NCI-H526 treated with DMSO at 0.1 percent for 48 hours (cell line): ENCODE results near the gene C1orf146.
"Not testable (repeated sequence)": the region's sequence is repeated elsewhere in the genome, so short reads cannot be mapped to it uniquely, and the experiment has no call there.

Experiments used
- DNase-seq: peaks from one replicate; lab custom pipeline; 2025; lab: John Stamatoyannopoulos, UW

Gene C1orf146, protein sequence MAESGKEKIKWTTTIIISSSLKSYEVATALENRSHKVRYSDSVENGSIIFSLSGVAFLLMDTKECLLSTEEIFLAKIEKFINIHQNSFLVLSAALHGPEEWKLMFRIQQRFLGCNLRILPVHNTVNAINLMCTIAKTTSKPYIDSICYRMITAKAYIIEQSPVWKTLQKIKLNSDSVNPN

DNA sequence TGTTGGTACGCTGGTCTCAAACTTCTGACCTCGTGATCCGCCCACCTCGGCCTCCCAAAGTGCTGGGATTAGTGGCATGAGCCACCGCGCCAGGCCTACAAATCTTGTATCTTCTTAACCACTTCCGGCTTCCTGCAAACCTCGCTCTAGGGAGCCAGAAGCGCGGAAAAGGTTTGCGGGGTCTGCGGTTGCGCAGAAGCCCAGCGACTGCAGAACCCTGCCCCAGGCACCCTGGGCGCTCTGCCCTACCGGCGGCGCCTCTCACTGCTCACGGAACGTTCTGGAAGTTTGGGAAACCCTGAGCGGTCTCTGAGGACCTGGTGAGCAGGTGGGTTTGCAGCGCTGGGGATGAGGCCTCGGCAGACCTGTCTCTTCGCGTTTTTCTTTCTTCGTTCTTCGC, at the start of gene C1orf146:
C1orf146 (plus strand) TSS at position 195 of the 400 bp plus-strand sequence. CDS start 13,506 bp downstream, outside the sequence.
- DNase-seq, result no peak

DNA sequence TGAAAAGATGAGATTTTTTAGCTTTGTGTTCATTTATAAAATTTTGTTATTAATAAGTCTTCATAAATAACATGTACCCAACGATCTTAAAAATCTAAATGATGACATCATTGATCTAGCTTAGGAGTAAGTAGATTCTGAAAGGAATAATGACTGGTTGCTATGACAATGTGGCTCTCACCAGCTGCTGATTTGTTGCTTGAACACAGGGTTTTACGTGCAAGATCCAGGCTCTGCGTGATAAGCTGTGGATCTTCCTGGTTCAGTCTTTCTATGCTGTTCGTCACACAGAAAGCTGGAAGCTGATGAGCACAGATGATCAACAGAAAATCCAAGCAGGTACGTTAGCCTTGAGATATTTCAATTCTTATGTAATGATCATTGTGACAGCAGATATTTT, 49.1 kb upstream of the C1orf146 start:
- no peak for DNase-seq

DNA sequence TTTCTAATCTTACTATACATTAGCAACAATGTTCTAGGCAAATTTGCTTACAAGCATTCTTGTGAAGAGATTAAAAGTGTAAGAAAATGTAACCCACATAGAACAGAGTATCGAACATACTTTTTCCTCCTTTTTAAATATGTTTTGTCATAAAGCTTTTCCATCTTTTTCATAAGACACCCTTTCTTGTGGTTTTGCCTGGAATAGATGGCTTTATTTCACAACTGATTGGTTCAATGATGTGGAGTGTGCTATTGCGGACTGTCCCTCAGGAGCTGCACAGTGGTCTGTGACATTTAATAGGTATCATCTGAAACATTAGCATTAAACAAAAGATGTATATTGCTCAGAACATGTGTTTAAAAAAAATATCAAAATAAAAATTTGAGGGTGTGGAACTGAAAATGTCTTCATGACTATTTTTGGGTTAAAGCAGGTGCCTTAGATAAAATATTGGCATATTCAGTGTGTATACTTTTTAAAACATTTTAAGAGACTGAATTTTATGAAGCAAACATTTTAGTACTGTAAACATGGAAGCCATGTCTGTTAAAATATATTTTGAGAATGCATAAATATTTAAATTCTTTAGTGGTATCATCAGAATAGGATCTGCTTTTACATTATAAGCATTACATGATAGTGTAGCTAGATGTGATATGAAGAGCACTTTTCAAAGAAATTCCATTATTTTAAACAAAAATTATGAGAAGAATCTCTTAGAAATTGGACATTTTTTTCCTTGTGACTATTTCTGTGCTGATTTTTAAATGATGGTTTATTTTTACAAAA, 48.3 kb upstream of the C1orf146 start:
- no peak for DNase-seq

DNA sequence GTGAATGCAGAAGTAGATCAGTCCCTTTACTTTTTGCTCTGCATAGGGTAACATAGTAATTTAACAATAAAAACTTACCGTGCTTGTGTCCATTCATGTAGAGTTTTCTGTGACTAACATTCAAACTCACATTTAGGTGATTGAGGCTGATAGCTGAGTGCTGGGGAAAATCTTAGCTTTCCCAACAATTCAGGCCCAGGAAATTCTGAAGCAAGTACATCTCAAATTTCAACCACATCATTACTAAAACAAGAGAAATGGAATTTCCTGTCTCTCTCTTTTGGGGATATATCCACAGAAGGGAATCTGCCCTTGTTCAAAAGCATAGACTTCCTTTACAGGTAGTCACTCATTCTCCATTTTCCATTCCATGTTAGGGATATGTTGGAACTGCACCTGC, 33.1 kb upstream of the C1orf146 start:
- DNase-seq, result no peak

DNA sequence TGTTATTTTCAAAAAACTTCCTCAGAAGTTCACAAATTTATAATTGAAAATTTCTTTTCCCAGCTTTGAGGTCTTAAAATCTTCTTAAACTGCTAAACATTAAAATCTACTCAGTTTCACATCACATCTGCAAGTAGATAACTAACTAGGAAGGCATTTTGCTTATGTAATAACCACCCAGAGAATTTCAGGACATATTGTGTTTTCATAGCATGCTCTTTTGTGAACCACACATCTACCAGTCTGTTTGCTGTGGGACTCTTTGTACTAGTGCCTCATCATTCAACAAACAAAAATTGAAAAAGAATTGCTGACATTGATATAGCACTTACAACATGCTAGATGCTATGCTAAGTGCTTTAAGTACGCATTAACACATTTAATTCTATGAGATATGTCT, 31.6 kb upstream of the C1orf146 start:
- DNase-seq, result no peak

DNA sequence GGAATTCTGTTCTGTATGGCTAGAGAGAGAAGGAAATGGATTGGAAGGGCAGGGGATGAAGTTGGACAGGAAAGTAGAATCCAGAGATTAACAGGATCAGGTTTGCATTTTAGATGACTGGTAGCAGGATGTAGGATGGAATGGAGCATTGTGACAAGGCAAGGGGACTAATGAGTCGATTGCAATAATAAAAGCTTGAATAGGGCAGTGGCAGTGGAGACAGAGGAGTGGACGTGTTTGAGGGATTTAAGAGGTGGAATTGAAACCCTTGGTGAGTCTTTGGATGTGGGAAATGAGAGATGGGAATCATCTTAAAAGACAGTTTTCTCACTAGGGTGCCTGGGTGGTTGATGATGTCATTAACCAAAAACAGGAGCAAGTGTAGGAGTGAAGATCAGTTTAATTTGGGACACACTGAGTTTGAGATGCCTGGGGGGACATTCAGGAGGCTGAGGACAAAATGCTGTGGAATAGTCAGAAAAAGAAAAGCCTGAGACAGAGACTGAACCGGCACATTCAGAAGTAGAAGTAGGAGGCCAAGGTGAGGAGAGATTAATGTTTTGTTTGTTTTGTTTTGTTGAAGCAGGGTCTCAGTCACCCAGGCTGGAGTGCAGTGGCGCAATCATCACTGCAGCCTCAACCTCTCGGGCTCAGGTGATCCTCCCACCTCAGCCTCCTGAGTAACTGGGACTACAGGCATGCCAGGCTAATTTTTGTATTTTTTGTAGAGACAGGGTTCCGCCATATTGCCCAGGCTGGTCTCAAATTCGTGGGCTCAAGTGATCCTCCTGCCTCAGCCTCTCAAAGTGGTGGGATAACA, 29.1 kb upstream of the C1orf146 start:
- DNase-seq, result no peak

DNA sequence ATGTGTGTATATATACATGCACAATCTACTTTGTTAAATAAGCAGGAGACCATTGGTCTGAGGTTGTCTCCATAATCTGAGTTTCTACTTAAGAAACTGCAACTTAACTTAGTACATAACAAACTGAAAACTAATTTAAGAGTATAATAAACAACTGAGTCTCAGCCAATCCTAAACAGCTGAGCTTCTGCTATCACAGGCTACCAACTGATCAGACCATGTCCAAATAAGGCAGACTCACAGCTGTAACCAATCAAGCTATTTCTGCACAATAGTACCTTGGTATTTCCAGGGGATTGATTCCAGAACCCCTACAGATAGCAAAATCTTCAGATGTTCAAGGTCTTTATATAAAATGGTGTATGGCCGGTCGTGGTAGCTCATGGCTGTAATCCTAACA, 26.0 kb upstream of the C1orf146 start:
- no peak for DNase-seq

DNA sequence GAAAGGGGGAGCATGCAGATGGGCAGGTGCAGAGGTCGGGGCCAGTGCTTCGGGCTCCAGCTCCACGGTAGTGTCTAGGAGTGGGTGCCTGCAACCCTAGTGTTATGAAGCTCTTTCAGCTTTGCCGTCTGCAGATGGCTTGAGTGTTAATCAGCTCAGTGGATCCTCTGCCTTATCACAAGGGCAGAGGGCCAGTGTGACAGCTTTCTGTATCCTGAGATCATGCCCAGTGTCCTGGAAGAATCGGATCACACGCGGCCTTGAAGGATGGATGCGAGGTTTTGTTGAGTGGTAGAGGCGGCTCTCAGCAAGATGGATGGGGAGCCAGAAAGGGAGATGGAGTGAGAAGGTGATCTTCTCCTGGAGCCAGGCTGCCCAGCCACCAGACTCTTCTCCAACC, 25.5 kb upstream of the C1orf146 start:
- no peak for DNase-seq

DNA sequence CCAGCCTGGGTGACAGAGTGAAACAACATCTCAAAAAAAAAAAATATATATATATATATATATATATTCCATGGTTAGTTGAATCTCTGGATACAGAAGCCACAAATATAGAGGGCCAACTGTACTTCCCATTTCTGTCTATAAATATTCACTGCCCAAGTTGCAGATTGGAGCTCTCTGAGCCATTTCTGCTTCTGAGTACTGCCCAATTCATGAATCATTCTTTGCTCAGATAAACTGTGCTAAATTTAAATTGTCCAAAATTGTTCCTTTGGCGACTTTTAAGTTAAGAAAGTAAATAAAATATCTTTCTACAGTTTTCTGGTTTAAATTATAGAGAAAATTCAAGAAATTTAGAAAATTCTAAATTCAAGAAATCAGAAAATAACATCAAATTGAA, 23.2 kb upstream of the C1orf146 start:
- DNase-seq, result no peak

DNA sequence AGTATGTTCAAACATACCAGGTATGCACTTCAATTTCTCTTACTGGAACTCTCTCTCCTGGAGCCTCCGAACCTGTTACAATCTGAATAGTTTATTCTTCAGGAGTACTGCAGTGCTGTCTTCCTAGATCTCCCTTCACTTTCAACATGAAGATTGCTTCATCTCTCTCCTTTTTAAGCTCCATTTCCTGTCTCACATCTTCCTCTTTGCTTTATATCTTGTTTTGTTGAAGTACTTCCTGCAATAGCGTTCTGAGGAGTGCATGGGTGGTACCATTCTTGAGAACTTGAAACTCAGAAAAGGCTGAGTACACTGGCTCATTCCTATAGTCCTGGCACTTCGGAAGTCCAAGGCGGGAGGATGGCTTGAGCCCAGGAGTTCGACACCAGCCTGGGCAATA, 15.7 kb upstream of the C1orf146 start:
- no peak for DNase-seq

DNA sequence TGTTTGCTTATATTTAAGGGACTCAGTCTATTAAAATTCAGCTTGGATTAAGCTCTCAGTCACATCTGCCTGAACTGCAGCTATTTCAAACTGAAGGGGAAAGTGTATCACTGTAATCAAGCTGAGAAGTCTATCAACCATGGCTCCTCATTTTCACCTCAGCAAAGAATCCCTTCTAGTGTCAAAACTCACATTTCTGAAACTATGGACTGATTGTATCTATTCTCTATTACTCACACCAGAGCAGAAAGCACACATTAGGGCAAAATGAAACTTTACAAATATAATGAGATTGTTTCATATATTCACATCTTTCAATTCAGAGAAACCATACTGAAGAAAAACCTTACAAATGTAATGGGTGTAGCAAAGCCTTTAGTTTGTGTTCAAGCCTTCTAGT, 14.6 kb upstream of the C1orf146 start:
- no peak for DNase-seq

DNA sequence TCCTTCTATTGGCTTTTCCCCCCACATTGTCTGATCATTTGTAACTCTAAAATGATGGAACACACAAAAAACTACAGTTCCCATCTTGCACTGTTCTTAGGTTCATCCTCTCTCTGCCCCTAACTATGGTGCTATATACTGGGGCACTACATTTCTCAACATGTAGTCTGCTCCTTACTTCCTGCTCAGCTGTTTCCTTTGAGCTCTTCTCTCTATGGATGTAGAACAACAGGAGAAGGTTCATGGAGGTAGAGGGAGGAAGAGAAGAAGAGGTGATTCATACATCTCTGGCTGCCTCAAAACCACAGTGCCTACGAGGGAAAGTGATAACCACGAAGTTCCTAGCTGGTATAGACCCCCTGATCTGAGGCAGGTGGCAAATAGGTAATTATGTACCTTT, 7.0 kb upstream of the C1orf146 start:
- DNase-seq, result no peak

DNA sequence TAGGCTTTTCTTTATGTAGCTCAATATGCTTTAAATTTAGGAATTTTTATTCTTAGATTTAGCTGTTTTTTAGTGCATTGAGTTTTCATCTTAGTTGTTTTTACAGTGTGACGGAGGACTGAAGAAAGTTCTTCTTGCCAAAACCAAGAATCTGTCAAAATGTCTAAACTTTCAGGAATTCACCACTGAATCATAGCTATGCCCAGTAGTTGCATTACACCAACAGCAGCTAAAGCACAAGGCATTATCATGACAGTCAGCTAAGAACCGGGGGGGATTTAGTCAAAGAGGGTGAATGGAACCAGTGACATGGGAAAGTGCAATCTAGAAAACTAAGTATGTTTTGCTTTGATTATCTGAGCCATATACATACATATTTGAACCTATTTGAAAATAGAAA, 6.5 kb upstream of the C1orf146 start:
- no peak for DNase-seq

DNA sequence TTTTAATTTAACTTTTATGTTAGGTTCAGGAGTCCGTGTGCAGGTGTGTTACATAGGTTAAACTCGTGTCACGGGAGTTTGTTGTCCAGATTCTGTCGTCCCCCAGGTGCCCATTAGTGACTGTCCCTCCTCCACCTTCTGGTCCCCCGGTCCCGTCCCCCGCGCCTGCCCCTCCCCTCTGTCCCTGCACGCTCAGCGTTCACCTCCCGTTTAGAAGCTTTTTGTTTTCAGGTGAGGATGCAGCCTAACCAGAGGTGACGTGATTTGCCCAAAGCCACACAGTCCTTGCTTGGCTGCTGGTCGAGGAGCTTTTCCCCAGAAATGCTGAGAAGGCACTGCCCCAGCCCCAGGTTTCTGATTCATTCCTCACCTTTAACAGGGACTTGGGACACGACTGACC, 844 bp downstream of the C1orf146 start:
- DNase-seq, result no peak

DNA sequence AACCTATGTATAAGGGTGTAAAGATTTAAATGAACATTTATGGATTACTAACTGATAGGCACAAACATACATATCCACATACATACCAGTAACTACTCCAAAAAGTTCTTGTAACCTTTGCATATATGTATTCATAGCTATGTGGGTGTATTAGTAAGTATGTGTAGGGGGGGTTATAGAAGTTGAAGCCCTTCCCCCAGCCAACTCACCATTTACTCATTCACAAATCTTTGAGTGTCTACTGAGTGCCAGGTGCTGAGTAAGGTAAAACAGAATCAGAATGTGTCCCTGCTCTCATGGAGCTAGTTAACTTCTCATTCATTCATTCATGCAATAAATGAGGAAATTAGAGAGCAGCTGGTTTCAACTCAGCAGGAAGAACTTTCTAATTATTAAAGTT, 1.3 kb downstream of the C1orf146 start:
- no peak for DNase-seq

DNA sequence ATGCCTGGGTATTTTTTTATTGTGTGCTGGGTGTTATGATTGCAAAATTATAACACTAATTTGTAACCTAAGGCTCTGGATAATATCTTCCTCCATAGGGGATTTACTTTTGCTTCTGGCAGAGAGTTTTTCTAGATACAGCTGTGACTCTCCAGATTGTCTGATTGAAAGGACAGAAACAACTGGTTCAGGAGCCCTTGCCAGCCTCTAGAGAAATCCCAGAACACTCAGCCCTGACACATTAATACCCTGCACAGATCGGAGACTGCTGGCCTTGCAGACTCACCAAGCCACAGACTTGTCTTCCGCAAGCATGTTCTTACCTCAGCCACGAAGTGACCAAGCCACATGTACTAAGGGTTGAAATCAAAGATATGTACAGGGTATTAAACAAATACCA, 10.7 kb downstream of the C1orf146 start:
- DNase-seq, result no peak

DNA sequence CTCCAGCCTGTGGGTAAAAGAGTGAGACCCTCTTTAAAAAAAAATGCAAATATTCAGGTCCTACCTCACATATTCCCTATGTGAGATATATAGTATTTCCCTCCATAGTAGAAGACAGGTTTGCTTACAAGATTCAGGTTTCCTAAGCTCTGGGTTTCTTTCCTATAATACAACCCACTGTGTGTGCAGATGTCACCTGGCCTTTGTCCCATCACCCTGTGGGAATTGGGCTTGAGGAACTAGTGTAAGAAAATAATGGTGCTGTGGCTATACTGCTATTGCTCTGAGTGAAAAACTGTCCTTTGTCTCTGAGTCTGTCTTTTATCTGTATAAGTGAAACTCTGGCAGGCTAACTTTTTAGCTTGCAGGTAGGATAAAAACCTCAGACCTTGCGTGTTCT, 13.0 kb downstream of the C1orf146 start:
- no peak for DNase-seq

DNA sequence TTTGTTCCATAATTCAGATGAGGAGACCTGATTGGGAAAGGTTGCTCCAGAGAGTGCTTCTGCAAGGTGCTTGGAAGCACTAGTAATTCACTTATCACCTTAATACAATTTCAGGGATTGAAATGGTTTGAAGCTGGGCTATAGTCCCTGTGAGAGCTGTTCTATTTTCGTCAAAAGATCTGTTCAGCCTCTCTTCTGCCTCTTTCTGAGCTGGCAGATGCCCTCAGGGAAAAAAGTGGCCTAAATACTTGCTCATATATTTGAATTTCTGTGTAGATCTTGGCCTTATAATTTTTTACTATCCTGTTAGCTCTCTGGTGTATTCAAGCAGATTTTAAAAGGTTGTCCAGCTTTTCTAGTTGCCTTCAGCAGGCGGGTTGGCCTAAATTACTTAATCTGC, 22.3 kb downstream of the C1orf146 start:
- no peak for DNase-seq

DNA sequence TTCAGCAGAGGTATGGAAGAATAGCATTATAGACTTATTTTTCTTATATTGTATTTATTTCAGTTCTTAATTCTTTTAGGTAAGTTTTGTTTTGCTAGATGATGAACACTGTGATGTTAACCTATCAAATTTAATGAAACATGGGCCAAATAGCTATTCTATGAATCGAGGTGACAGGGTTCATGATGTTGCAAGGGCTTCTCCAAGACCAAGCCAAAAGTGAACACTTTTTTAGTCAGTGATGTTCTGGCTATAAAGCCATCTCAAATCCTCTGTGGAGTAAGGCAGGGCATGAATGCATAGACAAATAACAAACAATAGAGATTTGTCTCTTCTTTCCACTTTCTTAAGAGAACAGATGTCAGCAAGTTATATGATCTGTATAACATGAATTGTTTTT, 26.7 kb downstream of the C1orf146 start:
- no peak for DNase-seq

DNA sequence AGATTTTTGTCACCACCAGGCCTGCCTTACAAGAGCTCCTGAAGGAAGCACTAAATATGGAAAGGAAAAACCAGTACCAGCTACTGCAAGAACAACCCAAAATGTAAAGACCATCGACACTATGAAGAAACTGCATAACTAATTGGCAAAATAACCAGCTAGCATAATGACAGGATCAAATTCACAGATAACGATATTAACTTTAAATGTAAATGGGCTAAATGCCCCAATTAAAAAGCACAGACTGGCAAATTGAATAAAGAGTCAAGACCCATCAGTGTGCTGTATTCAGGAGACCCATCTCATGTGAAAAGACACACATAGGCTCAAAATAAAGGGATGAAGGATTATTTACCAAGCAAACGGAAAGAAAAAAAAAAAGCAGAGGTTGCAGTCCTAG, 37.0 kb downstream of the C1orf146 start:
- DNase-seq, result not testable (repeated sequence)

DNA sequence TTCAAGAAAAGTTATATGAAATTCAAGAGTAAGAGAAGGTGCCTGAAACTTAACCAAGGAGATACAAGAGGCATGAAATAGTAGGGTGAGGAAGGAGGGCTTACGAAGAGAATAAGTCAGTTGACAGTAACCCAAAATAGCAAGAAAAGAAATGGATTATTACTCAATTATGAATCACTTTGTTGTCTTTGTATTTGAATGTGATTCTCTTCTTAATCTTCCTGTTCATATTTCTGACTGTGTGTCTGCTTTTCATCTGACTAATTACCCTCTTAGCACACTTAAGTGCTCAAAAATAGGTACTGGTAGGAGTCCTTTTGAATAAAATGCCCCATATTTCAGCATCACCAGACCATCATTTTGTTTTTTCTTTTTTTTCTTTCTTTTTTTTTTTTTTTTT, 41.6 kb downstream of the C1orf146 start:
- no peak for DNase-seq

DNA sequence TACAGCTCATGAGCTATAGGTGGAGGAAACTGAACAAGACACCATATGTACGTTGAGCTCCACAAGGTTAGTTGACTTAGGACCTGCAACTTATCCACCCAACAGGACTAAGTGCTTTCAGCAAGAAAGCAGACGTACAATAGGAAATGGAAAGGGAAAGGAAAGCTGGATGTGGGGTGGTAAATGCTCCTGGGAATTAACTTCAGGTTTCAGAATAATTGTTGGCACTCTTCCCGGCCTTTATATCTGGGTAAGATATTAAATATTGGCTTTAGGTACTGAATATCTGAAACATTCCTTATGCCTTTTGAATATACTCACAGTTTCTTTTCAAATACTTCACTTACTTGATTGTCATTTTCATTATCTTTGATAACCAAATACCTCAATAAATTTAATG, 44.8 kb downstream of the C1orf146 start:
- no peak for DNase-seq

DNA sequence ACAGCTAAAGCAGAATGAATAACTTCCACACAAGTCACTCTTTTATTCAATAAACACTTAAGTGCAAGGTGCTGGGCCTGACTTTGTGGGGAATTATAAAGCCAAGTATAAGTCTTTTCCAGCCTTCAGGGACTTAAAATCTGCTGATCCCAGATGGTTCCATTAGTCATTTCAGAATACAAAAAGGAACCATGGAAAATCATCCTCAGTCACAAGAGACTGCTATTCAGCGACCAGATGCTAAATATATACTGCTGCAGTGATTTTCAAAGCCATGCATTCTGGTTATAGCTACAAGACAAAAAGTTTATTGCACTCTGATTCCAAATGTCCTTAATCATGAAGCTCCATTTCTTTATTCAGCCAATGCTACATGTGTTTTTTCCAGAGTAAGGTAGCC, 55.3 kb downstream of the C1orf146 start:
- no peak for DNase-seq
